Measurements from ENCODE around the gene NPAS3. TPM values are rescaled to one million over a fixed set of nuclear protein-coding genes. Genes with fewer than 3 reads are reported as not detected.

The NPAS3 gene
- total RNA-seq, 2 experiments from 2014 or later, result not detected

DNA sequence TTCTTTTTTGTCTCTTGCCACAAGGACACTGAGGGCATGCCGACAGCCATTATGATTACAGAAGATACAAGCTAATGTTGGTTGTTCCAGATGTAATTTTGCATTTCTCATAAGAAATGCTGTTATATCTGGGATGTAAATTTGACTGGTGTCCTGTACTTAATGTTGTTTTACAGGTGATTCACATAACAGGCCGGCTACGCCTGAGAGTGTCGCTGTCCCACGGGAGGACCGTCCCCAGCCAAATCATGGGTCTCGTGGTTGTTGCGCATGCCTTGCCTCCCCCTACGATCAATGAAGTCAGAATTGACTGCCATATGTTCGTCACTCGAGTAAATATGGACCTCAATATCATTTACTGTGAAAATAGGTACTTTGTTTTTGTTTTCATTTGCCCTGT, 835.5 kb downstream of the NPAS3 start:
- no peak for DNase-seq
- ATAC-seq, result no peak
- no peaks in the 10 kb centered on the region for H3K36me3 Mint-ChIP-seq (ENCODE audit: low read depth)
- no peaks in the 10 kb centered on the region for H3K4me1 Mint-ChIP-seq (ENCODE audit: low read depth)
- POLR2A ChIA-PET, result no interaction called here
- H3K27ac Mint-ChIP-seq, result no peak overlapping the region
- CTCF ChIA-PET, result no interaction called here
- H3K4me3 Mint-ChIP-seq, result no peak overlapping the region
- no peaks in the 10 kb centered on the region for H3K9me3 Mint-ChIP-seq (ENCODE audit: insufficient read depth)
- H3K27me3 Mint-ChIP-seq (ENCODE audit: low read depth), result peaks cover 3% of the 10 kb centered on the region

DNA sequence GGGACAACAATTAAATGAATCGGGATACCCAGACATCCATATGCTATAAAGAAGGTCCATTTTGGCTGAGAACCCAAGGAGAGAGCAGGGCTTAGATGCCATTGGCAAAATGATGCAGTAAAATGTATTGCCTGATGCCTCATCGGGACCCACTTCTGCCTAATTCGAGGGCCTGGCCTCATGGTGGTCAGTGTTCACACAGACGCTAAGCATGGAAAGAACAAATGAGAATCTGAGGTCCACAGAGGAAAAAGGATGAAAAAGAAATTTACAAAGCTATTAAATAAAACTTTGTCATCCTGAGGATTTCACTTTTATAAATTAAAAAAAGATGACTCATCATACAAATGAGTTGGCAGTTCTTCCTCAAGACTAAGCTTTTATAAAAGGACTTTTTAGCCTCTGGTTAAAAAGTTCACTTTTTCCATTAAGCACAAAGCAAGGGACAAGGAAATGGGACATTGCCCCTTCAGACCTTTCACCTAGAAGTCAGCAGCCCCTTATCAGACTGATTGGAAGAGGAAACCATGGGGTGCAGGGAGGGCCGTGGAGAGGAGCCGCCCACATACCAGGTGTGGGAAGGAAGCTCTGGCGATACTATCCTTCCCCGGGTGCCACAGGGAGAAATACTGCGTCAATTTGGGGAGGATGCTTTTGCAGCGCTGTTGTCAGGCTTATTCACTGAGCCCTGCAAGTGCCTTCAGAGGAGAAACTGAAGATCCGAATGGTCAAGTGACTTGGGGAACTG, 836.2 kb downstream of the NPAS3 start:
- ATAC-seq (no peak), DNase-seq (no peak)
- H3K9me3 Mint-ChIP-seq (ENCODE audit: insufficient read depth), result no peaks in the 10 kb centered on the region
- H3K27ac Mint-ChIP-seq, result no peak overlapping the region
- no peaks in the 10 kb centered on the region for H3K4me1 Mint-ChIP-seq (ENCODE audit: low read depth)
- ChIA-PET CTCF (interaction anchor here (1.5 kb wide), 1 partner anchor 18 kb away, joined by 6 read pairs; no protein-coding TSS in a partner anchor), POLR2A (no interaction called here)
- H3K36me3 Mint-ChIP-seq (ENCODE audit: low read depth), result no peaks in the 10 kb centered on the region
- peaks cover 3% of the 10 kb centered on the region for H3K27me3 Mint-ChIP-seq (ENCODE audit: low read depth)
- no peak overlapping the region for H3K4me3 Mint-ChIP-seq

DNA sequence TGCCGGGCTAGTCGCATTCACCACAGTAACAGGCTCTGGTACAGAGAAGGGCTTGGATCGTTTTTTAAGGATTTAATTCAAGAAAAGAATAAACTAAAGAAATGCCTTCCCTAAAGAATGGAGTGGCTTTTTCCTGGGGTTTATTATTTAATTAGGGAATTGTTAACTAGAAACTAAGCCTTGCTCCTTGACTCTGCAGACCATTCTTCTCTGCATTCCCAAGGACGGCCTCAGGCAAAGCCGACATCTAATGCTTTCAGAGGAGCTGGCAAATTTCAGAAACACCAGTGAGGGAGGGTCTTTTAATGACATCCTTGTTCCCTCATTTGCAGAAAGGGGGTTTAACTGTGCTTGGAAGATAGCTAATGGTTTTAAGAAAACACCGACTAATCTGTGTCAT, 838.2 kb downstream of the NPAS3 start:
- H3K4me3 Mint-ChIP-seq, result no peak overlapping the region
- H3K9me3 Mint-ChIP-seq (ENCODE audit: insufficient read depth), result no peaks in the 10 kb centered on the region
- DNase-seq (no peak), ATAC-seq (no peak)
- POLR2A ChIA-PET, result no interaction called here
- H3K27ac Mint-ChIP-seq, result no peak overlapping the region
- CTCF ChIA-PET, result no interaction called here
- peaks cover 3% of the 10 kb centered on the region for H3K27me3 Mint-ChIP-seq (ENCODE audit: low read depth)
- H3K36me3 Mint-ChIP-seq (ENCODE audit: low read depth), result no peaks in the 10 kb centered on the region
- H3K4me1 Mint-ChIP-seq (ENCODE audit: low read depth), result no peaks in the 10 kb centered on the region

DNA sequence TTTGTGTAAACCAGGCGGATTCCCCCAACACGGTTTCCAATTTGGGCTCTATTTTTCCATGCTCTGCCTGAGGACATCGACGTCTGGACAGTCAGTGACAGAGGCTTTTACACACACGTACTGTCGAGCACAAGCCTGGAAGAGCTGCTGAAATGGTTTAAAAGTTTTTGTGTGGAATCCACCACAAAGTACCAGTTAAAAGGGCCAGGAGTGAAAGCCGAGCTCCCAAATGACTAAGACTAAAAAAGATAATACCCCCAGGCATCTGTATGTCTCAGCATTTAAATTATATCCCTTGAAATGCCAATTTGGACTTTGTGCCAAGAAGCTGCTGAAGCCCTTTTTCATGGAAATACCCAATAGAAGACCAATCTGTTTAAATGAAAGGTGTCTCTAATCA, 839.0 kb downstream of the NPAS3 start:
- H3K36me3 Mint-ChIP-seq (ENCODE audit: low read depth), result no peaks in the 10 kb centered on the region
- POLR2A ChIA-PET, result no interaction called here
- ATAC-seq (no peak), DNase-seq (no peak)
- H3K4me1 Mint-ChIP-seq (ENCODE audit: low read depth), result no peaks in the 10 kb centered on the region
- H3K27ac Mint-ChIP-seq, result no peak overlapping the region
- CTCF ChIA-PET, result no interaction called here
- no peak overlapping the region for H3K4me3 Mint-ChIP-seq
- H3K9me3 Mint-ChIP-seq (ENCODE audit: insufficient read depth), result no peaks in the 10 kb centered on the region
- peaks cover 3% of the 10 kb centered on the region for H3K27me3 Mint-ChIP-seq (ENCODE audit: low read depth)

DNA sequence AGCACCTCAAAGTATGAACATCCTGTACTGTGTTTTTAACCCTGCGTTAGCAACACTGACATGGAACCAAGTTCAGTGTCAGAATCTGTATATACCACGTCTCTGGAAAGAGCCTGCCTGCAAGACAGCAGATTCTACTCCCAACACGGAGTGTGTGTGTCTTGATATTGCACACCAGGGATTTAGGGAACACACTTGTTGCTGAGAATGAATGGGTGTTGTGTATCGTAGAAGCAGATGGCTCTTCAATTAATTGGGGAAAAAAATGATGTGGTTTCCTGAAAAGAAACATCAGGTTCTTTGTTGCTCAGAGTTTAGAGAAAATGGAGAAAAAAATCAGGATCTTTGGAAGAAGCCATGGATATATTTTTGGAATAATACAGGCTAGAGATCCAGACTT, 841.4 kb downstream of the NPAS3 start:
- peaks cover 3% of the 10 kb centered on the region for H3K27me3 Mint-ChIP-seq (ENCODE audit: low read depth)
- no peaks in the 10 kb centered on the region for H3K4me1 Mint-ChIP-seq (ENCODE audit: low read depth)
- ATAC-seq (no peak), DNase-seq (no peak)
- no peaks in the 10 kb centered on the region for H3K36me3 Mint-ChIP-seq (ENCODE audit: low read depth)
- ChIA-PET CTCF (no interaction called here), POLR2A (no interaction called here)
- no peak overlapping the region for H3K27ac Mint-ChIP-seq
- H3K4me3 Mint-ChIP-seq, result no peak overlapping the region
- H3K9me3 Mint-ChIP-seq (ENCODE audit: insufficient read depth), result no peaks in the 10 kb centered on the region

DNA sequence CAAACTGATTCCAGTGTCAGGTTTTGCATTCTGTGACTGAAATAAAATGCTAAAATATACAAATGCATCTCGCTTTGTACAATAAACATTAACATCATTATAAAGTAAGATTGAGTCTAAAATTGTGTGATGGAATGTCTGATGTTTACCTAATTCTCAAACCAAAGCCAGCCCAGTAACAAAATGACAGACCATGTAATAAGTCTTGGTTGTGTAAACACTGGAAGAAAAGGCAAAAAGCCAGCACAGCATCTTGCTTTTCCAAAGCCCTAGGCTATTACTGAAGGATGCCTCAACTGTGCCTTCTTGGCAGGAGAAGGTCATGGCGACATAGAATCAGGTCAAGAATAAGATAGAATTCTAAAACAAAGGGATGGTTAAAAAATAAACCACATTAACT, 842.6 kb downstream of the NPAS3 start:
- no peak overlapping the region for H3K27ac Mint-ChIP-seq
- H3K36me3 Mint-ChIP-seq (ENCODE audit: low read depth), result no peaks in the 10 kb centered on the region
- CTCF ChIA-PET, result no interaction called here
- POLR2A ChIA-PET, result no interaction called here
- no peaks in the 10 kb centered on the region for H3K4me1 Mint-ChIP-seq (ENCODE audit: low read depth)
- H3K27me3 Mint-ChIP-seq (ENCODE audit: low read depth), result peaks cover under 1% of the 10 kb centered on the region
- no peak for DNase-seq
- no peak for ATAC-seq
- no peak overlapping the region for H3K4me3 Mint-ChIP-seq
- H3K9me3 Mint-ChIP-seq (ENCODE audit: insufficient read depth), result no peaks in the 10 kb centered on the region

DNA sequence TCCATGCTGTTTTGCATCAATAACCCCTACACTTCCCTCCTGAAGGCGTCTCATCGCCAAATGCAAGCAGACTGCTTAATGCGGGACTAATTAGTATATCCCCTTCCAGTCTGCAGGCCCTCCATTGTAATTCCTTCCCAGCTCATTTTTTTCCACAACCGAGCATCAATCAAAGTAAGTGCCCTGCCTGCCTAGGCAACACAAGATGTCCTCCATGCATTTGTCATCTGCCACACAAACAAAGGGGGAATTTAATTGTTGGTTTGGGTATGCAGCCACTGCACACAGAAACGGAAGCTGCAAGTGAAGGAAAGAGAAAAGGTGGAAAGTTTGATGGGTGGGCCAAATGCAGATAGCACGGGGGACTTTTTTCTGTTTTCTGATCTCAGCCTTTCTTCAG, 844.2 kb downstream of the NPAS3 start:
- H3K4me1 Mint-ChIP-seq (ENCODE audit: low read depth), result no peaks in the 10 kb centered on the region

DNA sequence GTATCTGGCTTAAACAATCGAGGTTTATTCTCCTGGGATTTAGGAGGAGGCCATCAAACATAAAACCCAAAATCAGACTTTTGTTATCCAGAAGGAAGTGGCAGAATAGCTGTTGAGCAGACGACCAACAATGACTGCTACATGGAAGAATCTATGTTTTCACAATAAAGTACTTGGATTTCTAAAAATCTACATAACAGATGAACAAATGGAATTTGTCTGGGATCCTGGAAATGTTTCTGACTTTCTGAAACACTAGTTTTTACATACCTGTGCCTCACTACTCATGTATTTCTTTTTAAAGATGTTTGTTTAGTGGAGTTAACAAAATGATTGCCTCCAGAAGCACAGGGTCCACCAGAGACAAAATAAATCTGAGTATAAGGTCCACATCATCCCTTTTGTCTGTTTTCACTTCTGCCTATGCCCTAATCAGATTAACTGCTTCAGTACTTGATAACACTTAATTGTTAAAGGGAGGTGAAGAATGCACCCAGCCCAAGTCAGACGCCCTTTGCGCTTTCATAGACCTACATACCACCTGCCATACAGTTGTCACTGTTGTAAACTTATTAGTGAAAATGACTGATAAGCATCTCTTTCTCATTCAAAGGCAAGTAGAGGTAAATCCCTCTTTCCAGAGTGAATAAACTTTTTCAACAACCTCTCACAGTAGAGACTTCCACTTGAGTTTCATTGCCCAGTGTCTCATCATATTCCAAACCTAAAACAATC, 847.6 kb downstream of the NPAS3 start:
- POLR2A ChIA-PET, result no interaction called here
- no peaks in the 10 kb centered on the region for H3K9me3 Mint-ChIP-seq (ENCODE audit: insufficient read depth)
- peaks cover 4% of the 10 kb centered on the region for H3K27me3 Mint-ChIP-seq (ENCODE audit: low read depth)
- ATAC-seq (no peak), DNase-seq (no peak)
- no peak overlapping the region for H3K4me3 Mint-ChIP-seq
- H3K4me1 Mint-ChIP-seq (ENCODE audit: low read depth), result peaks cover 4% of the 10 kb centered on the region
- no peak overlapping the region for H3K27ac Mint-ChIP-seq
- no peaks in the 10 kb centered on the region for H3K36me3 Mint-ChIP-seq (ENCODE audit: low read depth)
- CTCF ChIA-PET, result no interaction called here

More for the DNA sequence above, 844.2 kb downstream of the NPAS3 start:
- Mint-ChIP-seq H3K9me3 (ENCODE audit: insufficient read depth) (no peaks in the 10 kb centered on the region), H3K27me3 (ENCODE audit: low read depth) (no peaks in the 10 kb centered on the region), H3K4me3 (no peak overlapping the region), H3K27ac (no peak overlapping the region), H3K36me3 (ENCODE audit: low read depth) (no peaks in the 10 kb centered on the region)
- ChIA-PET CTCF (interaction anchor here (0.7 kb wide), 1 partner anchor 10 kb away, joined by 6 read pairs; no protein-coding TSS in a partner anchor), POLR2A (no interaction called here)
- no peak for ATAC-seq
- DNase-seq, result no peak

DNA sequence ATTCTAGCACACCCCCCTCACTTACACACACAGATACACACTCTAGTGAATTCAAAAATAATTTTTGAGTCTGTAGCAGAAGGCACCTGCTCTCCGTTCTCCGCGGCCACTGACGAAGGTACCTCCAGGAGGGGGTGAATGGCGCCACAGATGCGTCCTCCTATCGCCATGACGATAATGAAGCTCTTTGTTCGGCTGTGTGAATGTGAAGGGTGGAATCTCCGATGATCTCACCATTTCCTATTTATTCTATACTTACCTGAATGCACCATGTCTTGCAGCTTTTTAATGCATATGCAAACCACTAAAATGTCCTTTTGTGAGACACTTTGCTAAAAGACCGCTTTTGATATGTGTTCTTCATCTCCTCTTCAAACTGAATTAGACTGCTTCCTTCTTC, 849.5 kb downstream of the NPAS3 start:
- Mint-ChIP-seq H3K27me3 (ENCODE audit: low read depth) (peaks cover 6% of the 10 kb centered on the region), H3K27ac (no peak overlapping the region), H3K4me1 (ENCODE audit: low read depth) (peaks cover 16% of the 10 kb centered on the region), H3K4me3 (no peak overlapping the region), H3K36me3 (ENCODE audit: low read depth) (no peaks in the 10 kb centered on the region), H3K9me3 (ENCODE audit: insufficient read depth) (no peaks in the 10 kb centered on the region)
- ChIA-PET POLR2A (no interaction called here), CTCF (no interaction called here)
- DNase-seq, result no peak
- ATAC-seq, result no peak

DNA sequence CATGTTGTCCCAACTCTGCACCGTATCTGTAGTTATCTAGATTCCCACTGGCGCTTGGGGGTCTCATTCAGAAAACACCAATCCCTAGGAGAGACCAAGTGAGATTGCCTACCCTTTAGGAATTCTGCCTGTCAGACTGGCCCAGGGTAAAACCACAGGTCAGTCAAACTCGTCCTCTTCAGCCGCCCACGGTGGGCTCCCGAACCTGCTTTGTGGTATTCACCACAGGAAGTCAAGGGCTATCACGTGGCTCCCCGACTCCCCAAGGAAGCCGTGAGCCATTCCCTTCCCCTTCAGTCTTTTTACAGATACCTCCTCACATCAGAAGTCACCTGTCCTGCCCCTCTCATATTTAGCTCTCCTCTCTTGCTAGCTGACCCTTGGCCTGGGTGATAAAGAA, 852.3 kb downstream of the NPAS3 start:
- Mint-ChIP-seq H3K9me3 (ENCODE audit: insufficient read depth) (no peaks in the 10 kb centered on the region), H3K36me3 (ENCODE audit: low read depth) (no peaks in the 10 kb centered on the region), H3K27ac (no peak overlapping the region), H3K27me3 (ENCODE audit: low read depth) (peaks cover 11% of the 10 kb centered on the region), H3K4me3 (no peak overlapping the region), H3K4me1 (ENCODE audit: low read depth) (peaks cover 17% of the 10 kb centered on the region)
- DNase-seq (no peak), ATAC-seq (no peak)
- POLR2A ChIA-PET, result interaction anchor here (0.6 kb wide), 1 partner anchor 80 kb away, joined by 5 read pairs; no protein-coding TSS in a partner anchor
- CTCF ChIA-PET, result no interaction called here

DNA sequence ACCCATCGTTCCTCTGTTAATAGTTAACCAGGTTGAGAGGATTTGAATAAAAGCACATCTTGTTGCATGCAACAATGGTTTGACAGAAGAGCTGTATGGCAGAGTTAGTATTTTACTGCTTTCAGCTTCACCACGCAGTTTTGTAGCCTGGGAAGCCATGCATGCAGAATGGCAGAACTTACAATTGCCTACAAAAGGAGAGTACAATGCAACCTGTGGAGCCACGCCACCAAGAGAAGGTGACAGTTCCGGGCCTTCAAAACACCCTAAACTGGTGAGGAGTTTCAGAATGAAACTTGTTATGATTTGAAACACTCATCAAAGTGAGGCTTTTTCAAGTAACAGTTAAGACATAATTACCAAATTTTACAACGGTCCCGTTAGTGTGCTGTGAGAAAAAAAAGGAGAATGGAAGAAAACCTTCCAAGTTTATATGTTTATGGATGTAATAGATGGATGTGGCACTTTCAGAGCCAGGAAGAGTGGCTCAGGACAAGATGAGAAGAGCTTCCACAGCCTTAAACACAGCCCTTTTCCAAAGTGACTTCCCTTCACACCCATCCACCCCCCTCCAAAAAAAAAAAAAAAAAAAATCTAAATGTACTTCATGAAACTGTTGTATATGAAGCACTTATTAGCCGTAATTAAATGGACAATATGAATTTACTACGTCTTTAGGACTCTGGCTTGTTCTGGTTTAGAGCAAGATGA, 853.5 kb downstream of the NPAS3 start:
- Mint-ChIP-seq H3K27ac (no peak overlapping the region), H3K36me3 (ENCODE audit: low read depth) (no peaks in the 10 kb centered on the region), H3K4me1 (ENCODE audit: low read depth) (peaks cover 17% of the 10 kb centered on the region), H3K27me3 (ENCODE audit: low read depth) (peaks cover 11% of the 10 kb centered on the region), H3K4me3 (no peak overlapping the region), H3K9me3 (ENCODE audit: insufficient read depth) (no peaks in the 10 kb centered on the region)
- ChIA-PET POLR2A (interaction anchor here (0.6 kb wide), 1 partner anchor 508 kb away, joined by 3 read pairs; no protein-coding TSS in a partner anchor), CTCF (interaction anchor here (0.6 to 2.2 kb wide), 26 partner anchors 8 to 1866 kb away, joined by 3 to 24 read pairs (median 4); no protein-coding TSS in a partner anchor)
- ATAC-seq, result no peak
- DNase-seq, result no peak

Measured in activated CD8-positive, alpha-beta T cell treated with anti-CD3 and anti-CD28 coated beads, Interleukin-2, amount 10 ng/mL, durations not matched to agents 7 days and 5 days (primary cell).